GM19025 (cell line): Measurements from ENCODE around the gene LCMT2.

Source experiments
- ATAC-seq: cut with Tn5 transposase; IDR thresholded peaks from one replicate; pipeline ENCODE4 v1.9.1; 2021; ENCODE audit warnings: mild to moderate bottlenecking, low read depth, moderate library complexity; ENCODE audit not compliant: unreplicated experiment

Gene LCMT2

GRCh38 chr15:43276563-43277200 is 53.7 kb downstream of the LCMT2 start:
- ATAC-seq: no peak

- ATAC-seq: no peak
Observed at GRCh38 chr15:43275740-43276562, 54.4 kb downstream of the LCMT2 start.

- ATAC-seq: no peak
Observed at GRCh38 chr15:43274136-43274535, 56.2 kb downstream of the LCMT2 start.
